ENCODE measurements around the gene MKRN3.

MKRN3 gene

GRCh38 chr15:23565395-23566070 lies at the start of gene MKRN3:
Gene MKRN3, plus strand, starts transcription at chr15:23565674. Its CDS starts 109 bp downstream, at chr15:23565783.
- H3K9me3 ChIP-seq (ENCODE audit: control insufficient read depth in 2 of 2, low read length in 2 of 2): no peaks in the 10 kb centered on the region
- no peaks in the 10 kb centered on the region for H3K4me1 ChIP-seq (ENCODE audit: control insufficient read depth in 2 of 2, insufficient read depth in 2 of 2, low read length in 2 of 2)
- H3K4me3 ChIP-seq (ENCODE audit: low read length in 2 of 2): peak within 1 kb of the TSS; percentile 10 to 63
- H3K36me3 ChIP-seq (ENCODE audit: control insufficient read depth in 2 of 2, insufficient read depth in 2 of 2, low read length in 2 of 2): no peaks in the 10 kb centered on the region
- H3K27me3 ChIP-seq (ENCODE audit: control insufficient read depth in 2 of 2, insufficient read depth in 2 of 2, low read length in 2 of 2): no peaks in the 10 kb centered on the region
- peak within 1 kb of the TSS in 1 of 2 donors; percentile 38 for H3K27ac ChIP-seq (ENCODE audit: low read depth in 2 of 2, low read length in 2 of 2)
- H3K9ac ChIP-seq (ENCODE audit: low read depth in 1 of 2, low read length in 2 of 2): peak within 1 kb of the TSS in 1 of 2 donors; percentile 17

- H3K9ac ChIP-seq (ENCODE audit: low read depth in 1 of 2, low read length in 2 of 2): no peak overlapping the region
- no peaks in the 10 kb centered on the region for H3K36me3 ChIP-seq (ENCODE audit: control insufficient read depth in 2 of 2, insufficient read depth in 2 of 2, low read length in 2 of 2)
- H3K4me1 ChIP-seq (ENCODE audit: control insufficient read depth in 2 of 2, insufficient read depth in 2 of 2, low read length in 2 of 2): no peaks in the 10 kb centered on the region
- no peaks in the 10 kb centered on the region for H3K27me3 ChIP-seq (ENCODE audit: control insufficient read depth in 2 of 2, insufficient read depth in 2 of 2, low read length in 2 of 2)
- no peak overlapping the region for H3K4me3 ChIP-seq (ENCODE audit: low read length in 2 of 2)
- H3K9me3 ChIP-seq (ENCODE audit: control insufficient read depth in 2 of 2, low read length in 2 of 2): no peaks in the 10 kb centered on the region
- no peak overlapping the region for H3K27ac ChIP-seq (ENCODE audit: low read depth in 2 of 2, low read length in 2 of 2)
Measured at GRCh38 chr15:23516866-23517265, 48.6 kb upstream of the MKRN3 start.

- no peaks in the 10 kb centered on the region for H3K27me3 ChIP-seq (ENCODE audit: control insufficient read depth in 2 of 2, insufficient read depth in 2 of 2, low read length in 2 of 2)
- H3K9me3 ChIP-seq (ENCODE audit: control insufficient read depth in 2 of 2, low read length in 2 of 2): no peaks in the 10 kb centered on the region
- no peak overlapping the region for H3K27ac ChIP-seq (ENCODE audit: low read depth in 2 of 2, low read length in 2 of 2)
- no peaks in the 10 kb centered on the region for H3K4me1 ChIP-seq (ENCODE audit: control insufficient read depth in 2 of 2, insufficient read depth in 2 of 2, low read length in 2 of 2)
- no peak overlapping the region for H3K9ac ChIP-seq (ENCODE audit: low read depth in 1 of 2, low read length in 2 of 2)
- no peak overlapping the region for H3K4me3 ChIP-seq (ENCODE audit: low read length in 2 of 2)
- no peaks in the 10 kb centered on the region for H3K36me3 ChIP-seq (ENCODE audit: control insufficient read depth in 2 of 2, insufficient read depth in 2 of 2, low read length in 2 of 2)
Measured at GRCh38 chr15:23518104-23518503, 47.4 kb upstream of the MKRN3 start.

GRCh38 chr15:23524816-23525215 lies 40.7 kb upstream of the MKRN3 start:
- Histone ChIP-seq H3K9ac (ENCODE audit: low read depth in 1 of 2, low read length in 2 of 2) (no peak overlapping the region), H3K9me3 (ENCODE audit: control insufficient read depth in 2 of 2, low read length in 2 of 2) (no peaks in the 10 kb centered on the region), H3K36me3 (ENCODE audit: control insufficient read depth in 2 of 2, insufficient read depth in 2 of 2, low read length in 2 of 2) (no peaks in the 10 kb centered on the region), H3K27ac (ENCODE audit: low read depth in 2 of 2, low read length in 2 of 2) (no peak overlapping the region), H3K27me3 (ENCODE audit: control insufficient read depth in 2 of 2, insufficient read depth in 2 of 2, low read length in 2 of 2) (no peaks in the 10 kb centered on the region), H3K4me1 (ENCODE audit: control insufficient read depth in 2 of 2, insufficient read depth in 2 of 2, low read length in 2 of 2) (no peaks in the 10 kb centered on the region), H3K4me3 (ENCODE audit: low read length in 2 of 2) (no peak overlapping the region)

- no peak overlapping the region for H3K9ac ChIP-seq (ENCODE audit: low read depth in 1 of 2, low read length in 2 of 2)
- no peaks in the 10 kb centered on the region for H3K9me3 ChIP-seq (ENCODE audit: control insufficient read depth in 2 of 2, low read length in 2 of 2)
- H3K27ac ChIP-seq (ENCODE audit: low read depth in 2 of 2, low read length in 2 of 2): no peak overlapping the region
- H3K4me1 ChIP-seq (ENCODE audit: control insufficient read depth in 2 of 2, insufficient read depth in 2 of 2, low read length in 2 of 2): no peaks in the 10 kb centered on the region
- H3K4me3 ChIP-seq (ENCODE audit: low read length in 2 of 2): no peak overlapping the region
- no peaks in the 10 kb centered on the region for H3K36me3 ChIP-seq (ENCODE audit: control insufficient read depth in 2 of 2, insufficient read depth in 2 of 2, low read length in 2 of 2)
- H3K27me3 ChIP-seq (ENCODE audit: control insufficient read depth in 2 of 2, insufficient read depth in 2 of 2, low read length in 2 of 2): no peaks in the 10 kb centered on the region
Measured at GRCh38 chr15:23529891-23530290, 35.6 kb upstream of the MKRN3 start.

GRCh38 chr15:23532024-23532423 lies 33.5 kb upstream of the MKRN3 start:
- Histone ChIP-seq H3K27ac (ENCODE audit: low read depth in 2 of 2, low read length in 2 of 2) (no peak overlapping the region), H3K27me3 (ENCODE audit: control insufficient read depth in 2 of 2, insufficient read depth in 2 of 2, low read length in 2 of 2) (no peaks in the 10 kb centered on the region), H3K4me3 (ENCODE audit: low read length in 2 of 2) (no peak overlapping the region), H3K36me3 (ENCODE audit: control insufficient read depth in 2 of 2, insufficient read depth in 2 of 2, low read length in 2 of 2) (no peaks in the 10 kb centered on the region), H3K9me3 (ENCODE audit: control insufficient read depth in 2 of 2, low read length in 2 of 2) (no peaks in the 10 kb centered on the region), H3K9ac (ENCODE audit: low read depth in 1 of 2, low read length in 2 of 2) (no peak overlapping the region), H3K4me1 (ENCODE audit: control insufficient read depth in 2 of 2, insufficient read depth in 2 of 2, low read length in 2 of 2) (no peaks in the 10 kb centered on the region)

- no peaks in the 10 kb centered on the region for H3K4me1 ChIP-seq (ENCODE audit: control insufficient read depth in 2 of 2, insufficient read depth in 2 of 2, low read length in 2 of 2)
- H3K27ac ChIP-seq (ENCODE audit: low read depth in 2 of 2, low read length in 2 of 2): no peak overlapping the region
- no peaks in the 10 kb centered on the region for H3K36me3 ChIP-seq (ENCODE audit: control insufficient read depth in 2 of 2, insufficient read depth in 2 of 2, low read length in 2 of 2)
- H3K9ac ChIP-seq (ENCODE audit: low read depth in 1 of 2, low read length in 2 of 2): no peak overlapping the region
- H3K9me3 ChIP-seq (ENCODE audit: control insufficient read depth in 2 of 2, low read length in 2 of 2): no peaks in the 10 kb centered on the region
- no peaks in the 10 kb centered on the region for H3K27me3 ChIP-seq (ENCODE audit: control insufficient read depth in 2 of 2, insufficient read depth in 2 of 2, low read length in 2 of 2)
- no peak overlapping the region for H3K4me3 ChIP-seq (ENCODE audit: low read length in 2 of 2)
Measured at GRCh38 chr15:23536659-23537058, 28.8 kb upstream of the MKRN3 start.

- Histone ChIP-seq H3K27ac (ENCODE audit: low read depth in 2 of 2, low read length in 2 of 2) (no peak overlapping the region), H3K4me1 (ENCODE audit: control insufficient read depth in 2 of 2, insufficient read depth in 2 of 2, low read length in 2 of 2) (no peaks in the 10 kb centered on the region), H3K27me3 (ENCODE audit: control insufficient read depth in 2 of 2, insufficient read depth in 2 of 2, low read length in 2 of 2) (no peaks in the 10 kb centered on the region), H3K9ac (ENCODE audit: low read depth in 1 of 2, low read length in 2 of 2) (no peak overlapping the region), H3K9me3 (ENCODE audit: control insufficient read depth in 2 of 2, low read length in 2 of 2) (no peaks in the 10 kb centered on the region), H3K36me3 (ENCODE audit: control insufficient read depth in 2 of 2, insufficient read depth in 2 of 2, low read length in 2 of 2) (no peaks in the 10 kb centered on the region), H3K4me3 (ENCODE audit: low read length in 2 of 2) (no peak overlapping the region)
Measured at GRCh38 chr15:23538648-23539047, 26.8 kb upstream of the MKRN3 start.

- H3K9ac ChIP-seq (ENCODE audit: low read depth in 1 of 2, low read length in 2 of 2): no peak overlapping the region
- no peaks in the 10 kb centered on the region for H3K36me3 ChIP-seq (ENCODE audit: control insufficient read depth in 2 of 2, insufficient read depth in 2 of 2, low read length in 2 of 2)
- no peaks in the 10 kb centered on the region for H3K4me1 ChIP-seq (ENCODE audit: control insufficient read depth in 2 of 2, insufficient read depth in 2 of 2, low read length in 2 of 2)
- H3K27me3 ChIP-seq (ENCODE audit: control insufficient read depth in 2 of 2, insufficient read depth in 2 of 2, low read length in 2 of 2): no peaks in the 10 kb centered on the region
- no peak overlapping the region for H3K4me3 ChIP-seq (ENCODE audit: low read length in 2 of 2)
- no peaks in the 10 kb centered on the region for H3K9me3 ChIP-seq (ENCODE audit: control insufficient read depth in 2 of 2, low read length in 2 of 2)
- H3K27ac ChIP-seq (ENCODE audit: low read depth in 2 of 2, low read length in 2 of 2): no peak overlapping the region
Measured at GRCh38 chr15:23539892-23540291, 25.6 kb upstream of the MKRN3 start.

- Histone ChIP-seq H3K4me1 (ENCODE audit: control insufficient read depth in 2 of 2, insufficient read depth in 2 of 2, low read length in 2 of 2) (no peaks in the 10 kb centered on the region), H3K9ac (ENCODE audit: low read depth in 1 of 2, low read length in 2 of 2) (no peak overlapping the region), H3K27me3 (ENCODE audit: control insufficient read depth in 2 of 2, insufficient read depth in 2 of 2, low read length in 2 of 2) (no peaks in the 10 kb centered on the region), H3K4me3 (ENCODE audit: low read length in 2 of 2) (no peak overlapping the region), H3K9me3 (ENCODE audit: control insufficient read depth in 2 of 2, low read length in 2 of 2) (no peaks in the 10 kb centered on the region), H3K27ac (ENCODE audit: low read depth in 2 of 2, low read length in 2 of 2) (no peak overlapping the region), H3K36me3 (ENCODE audit: control insufficient read depth in 2 of 2, insufficient read depth in 2 of 2, low read length in 2 of 2) (no peaks in the 10 kb centered on the region)
Measured at GRCh38 chr15:23546158-23546557, 19.3 kb upstream of the MKRN3 start.

Data from mucosa of rectum (tissue), 2 donors.